Activated gamma-delta T cell treated with anti-CD3 and anti-CD28 coated beads, Interleukin-2, amount 50 U/mL, for 16 hours (primary cell): ENCODE measurements around the gene CCDC148.

Source experiments
- DNase-seq: peaks from one replicate; pipeline ENCODE4 v3.0.0-alpha.2; 2020; ENCODE audit warnings: low read depth

Gene CCDC148

GRCh38 chr2:158172719-158173118 is 283.8 kb downstream of the CCDC148 start:
- DNase-seq, result no peak

DNA sequence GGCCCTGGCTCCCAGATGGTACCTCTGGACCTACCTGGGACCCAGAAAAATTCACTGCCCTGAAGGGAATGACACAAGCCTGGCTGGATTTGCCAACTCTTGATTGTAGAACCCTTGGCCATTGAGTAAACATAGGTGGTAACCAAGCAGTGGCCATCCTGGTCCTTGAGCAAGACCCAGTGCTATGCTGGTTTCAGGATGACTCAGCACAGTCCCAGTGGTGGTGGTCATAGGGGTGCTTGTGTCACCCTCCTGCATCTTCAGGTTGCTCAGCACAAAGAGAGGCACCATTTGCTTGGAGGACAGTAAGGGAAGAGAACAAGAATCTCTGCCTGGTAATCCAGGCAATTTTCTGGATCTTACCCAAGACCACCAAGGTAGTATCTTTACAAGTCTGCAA is 302.0 kb downstream of the CCDC148 start:
- DNase-seq, result no peak

- DNase-seq, result no peak
Observed at GRCh38 chr2:158153270-158154015, 303.1 kb downstream of the CCDC148 start.

- no peak for DNase-seq
Observed at GRCh38 chr2:158144914-158145625, 311.5 kb downstream of the CCDC148 start.

- no peak for DNase-seq
Observed at GRCh38 chr2:158143703-158144360, 312.7 kb downstream of the CCDC148 start.

DNA sequence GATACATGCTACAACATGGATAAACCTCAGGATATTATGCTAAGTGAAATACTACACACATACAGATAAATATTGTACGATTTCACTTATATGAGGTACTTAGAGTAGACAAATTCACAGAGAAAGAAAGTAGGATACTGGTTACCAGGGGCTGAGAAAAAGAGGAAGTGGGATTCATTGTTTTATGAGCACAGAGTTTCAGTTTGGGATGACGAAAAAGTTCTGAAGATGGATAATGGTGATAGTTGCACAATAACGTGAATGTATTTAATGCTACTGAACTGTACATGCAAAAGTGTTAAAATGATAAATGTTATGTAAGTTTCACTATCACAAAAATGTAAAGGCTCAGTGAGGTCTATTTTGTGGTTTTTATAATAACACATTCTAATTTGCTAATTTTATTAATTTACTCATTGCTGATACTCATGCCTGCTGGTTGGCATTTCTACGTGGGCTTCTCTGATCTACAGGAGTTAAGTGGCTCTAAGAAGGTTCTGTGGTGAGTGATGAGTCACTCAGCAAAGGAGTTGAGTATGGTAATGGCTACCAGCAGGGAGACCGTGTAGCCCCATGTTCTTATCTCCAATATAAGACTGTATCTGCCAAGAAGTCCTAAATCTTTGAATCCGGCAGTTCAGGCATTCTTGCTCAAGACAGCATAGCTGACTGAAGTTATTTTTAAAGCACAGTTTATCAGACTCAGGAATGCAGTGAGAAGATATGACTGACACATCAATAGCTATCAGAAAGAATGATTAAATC is 313.8 kb downstream of the CCDC148 start:
- DNase-seq, result no peak

- no peak for DNase-seq
Observed at GRCh38 chr2:158142165-158142564, 314.4 kb downstream of the CCDC148 start.

DNA sequence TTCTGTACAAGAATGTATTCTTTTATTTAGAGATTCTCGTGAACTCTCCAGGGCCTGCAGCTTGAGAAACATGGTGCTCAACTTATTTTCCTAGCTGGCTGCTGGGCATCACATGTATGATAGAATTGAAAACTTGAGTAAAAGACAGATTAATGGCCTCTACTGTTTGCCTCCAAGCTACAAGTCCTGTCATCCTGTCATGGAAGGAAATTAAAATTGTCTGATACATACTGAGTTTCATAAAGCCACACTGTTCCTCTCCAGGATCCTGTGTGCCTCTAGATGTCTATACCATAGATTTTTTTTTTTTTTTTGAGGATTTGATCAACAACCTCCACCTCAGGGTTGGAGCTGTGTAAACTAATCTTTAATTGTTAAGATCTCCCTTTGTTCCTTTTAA is 316.4 kb downstream of the CCDC148 start:
- no peak for DNase-seq

DNA sequence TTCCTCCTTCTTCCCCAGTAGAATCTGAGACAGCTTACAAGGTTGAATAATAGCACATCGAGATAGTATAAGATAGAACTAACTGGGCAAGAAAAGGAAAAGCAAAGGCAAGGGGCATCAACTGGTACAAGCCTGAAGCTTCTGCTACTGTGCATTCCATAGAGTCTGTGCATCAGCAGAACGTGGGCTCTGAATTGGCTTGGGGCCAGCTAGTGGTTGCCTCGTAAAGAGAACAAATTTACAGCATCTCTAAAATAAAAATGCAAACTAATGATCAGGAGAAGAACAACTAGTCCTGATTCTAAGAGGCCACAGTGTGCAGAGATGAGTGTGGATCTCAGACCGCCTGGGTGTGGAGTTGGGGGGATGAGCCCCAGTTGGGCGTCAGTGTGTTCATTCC is 318.3 kb downstream of the CCDC148 start:
- no peak for DNase-seq

GRCh38 chr2:158135096-158135495 is 321.5 kb downstream of the CCDC148 start:
- DNase-seq, result no peak

GRCh38 chr2:158134655-158135054 is 321.9 kb downstream of the CCDC148 start:
- DNase-seq, result no peak

DNA sequence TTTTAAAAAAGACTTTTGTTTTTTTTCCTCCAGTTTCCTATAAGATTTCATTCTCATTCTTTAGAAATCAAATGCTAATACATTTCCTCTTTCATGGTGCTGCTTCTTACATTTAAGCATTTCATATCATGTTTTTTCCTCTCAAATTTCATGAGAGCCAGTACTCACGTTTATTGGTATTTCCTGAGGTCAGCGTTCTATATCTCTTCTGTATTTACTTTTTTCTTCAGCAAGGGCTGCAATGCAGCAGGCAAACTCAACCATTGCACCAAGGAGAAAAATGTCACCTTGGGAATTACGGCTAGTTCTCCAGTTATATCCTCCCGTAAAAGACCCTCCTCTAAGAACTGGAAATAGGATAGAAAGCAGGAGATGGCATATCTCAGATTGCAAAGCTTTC is 322.5 kb downstream of the CCDC148 start:
- no peak for DNase-seq

DNA sequence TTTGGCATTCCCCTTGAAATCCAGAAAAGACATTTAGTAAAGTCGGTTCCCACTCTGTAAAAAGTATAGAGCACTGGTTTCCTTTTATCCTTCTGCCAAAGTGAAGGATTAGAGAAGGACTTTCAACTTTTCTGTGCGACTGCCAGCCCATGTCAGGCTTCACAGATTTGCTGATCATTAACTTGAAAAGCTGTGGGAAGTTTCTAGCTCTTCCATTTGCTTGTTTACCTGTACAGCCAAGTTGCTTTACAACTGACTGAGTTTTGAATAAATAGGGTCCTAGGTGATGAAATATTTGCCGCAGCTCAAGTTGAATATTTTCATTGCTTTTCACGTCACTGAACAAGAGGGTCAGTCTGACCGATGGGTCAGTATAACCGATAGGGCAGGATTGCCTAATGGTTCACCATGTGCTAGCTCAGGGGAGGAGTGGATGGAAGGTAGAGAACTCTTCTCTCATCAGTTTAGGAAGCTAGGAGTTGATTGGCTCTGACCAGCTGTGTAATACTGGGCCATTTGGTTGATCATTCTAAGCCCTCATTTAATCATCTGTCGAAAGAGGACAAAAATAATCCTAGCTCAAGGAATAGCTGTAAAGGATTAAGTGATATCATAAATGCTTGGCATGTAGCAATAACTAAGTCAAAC is 324.5 kb downstream of the CCDC148 start:
- DNase-seq, result no peak

GRCh38 chr2:158131483-158131912 is 325.1 kb downstream of the CCDC148 start:
- DNase-seq, result no peak

DNA sequence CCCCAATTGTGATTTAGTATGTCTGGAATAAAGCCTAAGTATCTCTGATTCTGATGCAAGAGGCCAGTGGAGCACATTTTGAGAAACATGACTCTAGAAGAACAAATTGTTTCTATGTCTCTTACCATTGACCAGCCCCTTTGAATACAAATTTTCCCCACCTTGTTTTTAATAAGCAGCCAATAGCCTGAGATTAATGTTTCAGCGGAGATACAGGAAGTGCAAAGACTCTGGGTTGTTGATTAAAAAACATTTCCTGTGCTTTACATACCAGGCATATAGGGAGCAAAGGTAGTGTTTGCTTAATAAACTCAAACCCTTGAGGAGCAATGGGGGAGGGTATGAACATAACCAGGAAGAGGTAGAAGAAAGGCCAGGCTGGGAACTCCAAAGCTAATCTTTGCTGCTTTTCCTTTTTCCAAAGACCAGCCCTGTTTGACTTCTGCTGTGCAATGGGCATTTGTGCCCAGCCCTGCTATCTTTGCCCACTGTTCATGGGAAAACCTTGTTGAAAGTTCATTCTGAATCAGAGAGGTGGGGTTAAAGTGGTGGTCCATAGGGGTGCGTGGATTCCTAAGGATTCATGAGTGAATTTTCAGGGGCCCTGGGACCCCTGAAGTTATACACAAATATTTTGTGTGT is 325.6 kb downstream of the CCDC148 start:
- DNase-seq, result no peak

- DNase-seq, result no peak
Observed at GRCh38 chr2:158129037-158129436, 327.5 kb downstream of the CCDC148 start.

DNA sequence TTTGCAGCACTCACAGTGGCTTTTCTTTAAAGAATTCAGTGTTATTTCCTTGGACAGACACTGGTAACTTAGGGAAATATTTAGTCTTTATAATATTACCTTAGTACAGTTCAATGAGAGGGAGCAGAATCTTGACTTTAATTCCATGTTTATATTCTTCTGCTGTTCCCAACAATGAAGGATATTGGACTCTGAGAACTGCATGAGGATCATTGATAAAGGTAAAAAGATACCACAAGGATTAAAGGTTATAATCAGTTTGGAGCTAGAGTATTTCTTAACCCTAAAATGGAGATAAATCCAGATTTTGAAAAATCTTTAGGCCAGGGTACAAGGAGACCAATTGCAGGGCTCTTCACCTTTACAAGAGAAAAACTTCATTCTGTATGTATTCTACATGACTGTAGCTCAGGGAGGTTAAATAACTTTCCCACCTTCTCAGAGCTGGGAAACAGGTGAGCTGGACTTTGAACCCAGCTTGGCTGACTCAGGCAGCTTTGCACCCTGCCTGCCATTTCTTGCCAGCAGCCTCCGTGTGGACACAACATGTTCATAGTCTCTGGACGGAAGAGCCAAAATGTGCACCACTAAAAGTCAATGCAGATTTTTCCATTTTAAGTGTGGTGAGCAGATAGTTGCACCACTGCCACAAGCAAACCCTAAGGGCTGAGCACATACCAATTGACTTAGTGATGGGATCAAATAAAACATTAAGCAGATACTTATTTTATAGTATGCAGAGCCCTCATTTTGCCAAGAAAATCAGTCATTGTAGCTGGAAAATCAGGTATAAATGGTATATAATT is 328.2 kb downstream of the CCDC148 start:
- DNase-seq, result no peak

DNA sequence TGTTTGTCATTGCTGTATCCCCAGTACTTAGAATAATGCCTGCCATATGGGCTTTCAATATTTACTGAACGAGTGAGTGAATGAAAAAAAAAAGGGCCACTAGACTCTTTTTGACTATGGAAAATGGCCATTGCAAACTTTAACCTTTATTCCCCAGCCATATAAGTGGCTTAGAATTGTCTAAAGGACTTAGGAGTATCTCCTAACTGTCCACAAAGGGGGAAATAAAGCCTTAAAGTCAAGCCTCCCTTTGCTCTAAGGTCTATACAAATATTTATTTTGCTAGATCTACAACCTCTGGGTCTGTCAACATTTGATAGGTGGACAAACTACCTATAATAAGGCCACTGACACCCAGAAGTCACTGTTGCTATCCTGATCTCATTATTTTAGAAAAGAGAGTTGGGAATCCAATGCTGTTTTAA is 329.2 kb downstream of the CCDC148 start:
- DNase-seq, result no peak

DNA sequence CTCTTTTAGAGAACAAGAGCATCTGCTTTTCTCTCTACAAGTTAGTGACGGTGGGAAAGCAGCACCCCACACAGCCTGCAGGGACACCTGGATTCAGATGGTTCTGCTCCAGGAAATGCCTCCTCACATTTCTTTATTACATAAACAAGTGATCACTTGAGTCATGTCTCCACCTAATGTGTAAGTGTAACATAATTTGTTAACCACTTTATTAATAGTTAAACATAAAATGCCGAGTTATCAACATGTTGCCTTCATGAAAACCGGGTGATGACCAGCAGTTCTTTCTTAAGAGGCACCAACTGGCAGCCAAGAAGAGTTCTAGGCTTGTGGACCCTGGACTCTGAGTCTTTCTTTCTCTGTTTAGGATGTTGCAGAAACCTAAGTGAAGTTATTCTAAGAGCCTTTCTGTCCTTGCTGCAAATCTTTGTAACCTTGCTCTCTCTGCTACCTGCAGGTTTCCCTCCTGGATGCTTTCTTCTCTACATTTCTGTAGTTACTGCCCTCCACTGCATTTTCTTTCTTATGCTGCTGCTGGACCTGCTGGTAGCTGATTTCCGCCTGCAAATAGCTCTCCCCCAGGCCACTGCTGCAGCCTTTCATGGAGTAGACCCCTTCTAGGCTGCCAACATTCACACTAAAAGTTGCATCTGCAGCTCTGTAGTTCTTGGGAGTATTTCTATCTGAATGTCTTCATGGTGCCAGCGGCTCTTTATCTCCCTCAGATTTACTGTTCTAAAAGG is 330.6 kb downstream of the CCDC148 start:
- DNase-seq, result no peak

GRCh38 chr2:158124896-158125295 is 331.7 kb downstream of the CCDC148 start:
- DNase-seq, result no peak
